T47D (cell line): ENCODE measurements around the gene NPPB.

Experiments
- DNase-seq, 2 experiments: peaks; one replicate each; pipeline versions ENCODE4 v3.0.0 to v3.0.0-alpha.2; 2011 to 2012; ENCODE audit warnings: low read depth in 1 of 2, low spot score in 1 of 2
- JUND ChIP-seq: IDR thresholded peaks from 2 replicates; pipeline ENCODE4 v1.6.1; 2012; ENCODE audit warnings: low read depth
- in situ Hi-C: cut with HindIII; loops from 2 replicates; pipeline ENCODE4 v1.10.0; 2016; ENCODE audit warnings: low sequenced_read_pairs, low pct_unique_long_range_greater_than_20kb

NPPB gene

DNA sequence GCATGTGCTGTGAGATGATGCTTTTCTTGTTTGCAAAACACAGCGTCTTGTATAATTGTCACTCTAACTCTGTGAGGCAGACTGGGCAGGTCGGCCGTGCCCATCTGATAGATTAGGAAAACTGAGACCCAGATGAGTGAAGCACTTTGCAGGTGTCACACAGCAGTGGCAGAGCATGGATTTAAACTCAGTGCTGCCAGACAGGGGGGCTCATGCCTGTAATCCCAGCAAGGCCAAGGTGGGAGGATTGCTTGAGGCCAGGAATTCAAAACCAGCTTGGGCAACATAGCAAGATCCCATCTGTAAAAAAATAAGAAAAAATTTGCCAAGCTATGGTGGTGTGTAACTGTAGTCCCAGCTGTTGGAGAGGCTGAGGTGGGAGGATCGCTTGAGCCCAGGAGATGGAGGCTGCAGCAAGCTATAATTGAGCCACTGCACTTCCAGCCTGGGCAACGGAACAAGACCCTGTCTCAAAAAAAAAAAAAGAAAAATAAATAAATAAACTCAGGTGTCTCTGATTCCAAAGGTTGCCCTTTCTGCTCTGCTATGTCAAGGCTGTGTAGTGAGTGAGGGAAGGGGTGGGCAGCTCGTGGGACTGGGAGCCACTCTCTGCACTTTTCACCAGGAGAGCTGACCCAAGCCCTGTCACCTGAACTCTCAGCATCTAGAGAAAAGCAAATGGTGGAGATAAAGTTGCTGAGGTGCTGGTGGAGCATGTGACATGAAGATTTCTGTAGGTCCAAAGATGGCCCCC lies 32.9 kb upstream of the NPPB start:
- no peak for TF ChIP-seq JUND
- no peak for DNase-seq
- in situ Hi-C loops, result no loop called here

DNA sequence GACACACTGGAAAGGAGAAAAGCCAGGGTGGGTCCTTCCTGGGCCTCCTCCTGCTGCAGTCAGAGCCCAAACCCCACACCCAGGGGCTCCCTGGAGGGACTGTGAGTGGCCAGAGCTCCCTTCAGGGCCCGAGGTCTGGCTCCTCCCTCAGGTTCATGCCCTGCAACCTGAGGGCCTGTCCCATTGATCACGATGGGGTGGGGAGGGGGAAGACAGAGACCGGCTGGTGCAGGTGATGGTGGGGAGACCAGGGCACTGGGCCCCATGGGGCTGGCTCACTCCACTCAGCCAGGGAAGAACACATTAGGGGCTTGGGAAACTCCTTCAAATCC lies 30.1 kb upstream of the NPPB start:
- TF ChIP-seq JUND, result no peak
- no peak for DNase-seq
- in situ Hi-C loops, result no loop called here

DNA sequence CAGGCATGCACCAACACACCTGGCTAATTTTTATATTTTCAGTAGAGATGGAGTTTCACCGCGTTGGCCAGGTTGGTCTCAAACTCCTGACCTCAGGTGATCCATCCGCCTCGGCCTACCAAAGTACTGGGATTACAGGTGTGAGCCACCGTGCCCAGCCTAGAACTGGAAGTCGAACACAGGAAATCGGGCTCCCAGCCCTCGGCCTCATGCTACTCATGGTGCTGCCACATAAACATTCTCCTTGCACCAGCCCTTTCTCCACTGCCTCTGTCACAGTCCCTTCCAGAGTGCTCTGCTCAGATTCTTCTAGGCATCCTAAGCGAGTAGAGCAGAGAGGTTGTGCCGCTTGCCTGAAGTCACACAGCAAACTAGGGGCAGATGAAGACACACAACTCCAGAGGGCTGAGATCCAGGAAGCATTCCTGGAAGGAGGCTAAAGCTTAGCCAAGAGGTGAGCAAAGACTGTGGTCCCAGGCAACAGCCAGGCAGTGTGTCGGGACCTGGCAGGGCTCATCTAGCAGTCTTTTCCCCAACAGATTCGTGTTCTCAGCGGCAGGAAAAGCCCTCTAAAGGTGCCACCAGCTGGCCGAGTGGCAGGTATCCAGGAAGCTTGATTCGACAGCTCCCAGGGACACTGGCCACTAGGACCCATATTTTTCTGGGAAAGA lies 29.6 kb upstream of the NPPB start:
- in situ Hi-C loops, result no loop called here
- DNase-seq, result no peak
- no peak for TF ChIP-seq JUND

DNA sequence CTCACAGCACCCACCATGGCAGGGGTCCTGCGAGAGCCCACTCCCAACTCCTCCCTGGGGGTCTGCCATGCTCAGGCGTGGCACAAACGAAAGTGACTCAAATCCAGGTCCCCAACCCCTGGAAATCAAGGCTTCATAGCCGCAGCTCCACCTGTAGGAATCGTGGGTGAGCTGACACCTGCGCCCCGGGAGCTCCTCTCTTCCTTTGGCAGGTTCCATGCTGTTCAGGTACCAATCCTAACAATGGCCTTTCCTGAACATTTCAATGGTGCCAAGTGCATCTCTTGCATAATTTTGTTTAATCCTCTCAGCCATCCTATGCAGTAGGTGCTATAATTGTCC lies 28.9 kb upstream of the NPPB start:
- TF ChIP-seq JUND, result no peak
- in situ Hi-C loops, result no loop called here
- no peak for DNase-seq

DNA sequence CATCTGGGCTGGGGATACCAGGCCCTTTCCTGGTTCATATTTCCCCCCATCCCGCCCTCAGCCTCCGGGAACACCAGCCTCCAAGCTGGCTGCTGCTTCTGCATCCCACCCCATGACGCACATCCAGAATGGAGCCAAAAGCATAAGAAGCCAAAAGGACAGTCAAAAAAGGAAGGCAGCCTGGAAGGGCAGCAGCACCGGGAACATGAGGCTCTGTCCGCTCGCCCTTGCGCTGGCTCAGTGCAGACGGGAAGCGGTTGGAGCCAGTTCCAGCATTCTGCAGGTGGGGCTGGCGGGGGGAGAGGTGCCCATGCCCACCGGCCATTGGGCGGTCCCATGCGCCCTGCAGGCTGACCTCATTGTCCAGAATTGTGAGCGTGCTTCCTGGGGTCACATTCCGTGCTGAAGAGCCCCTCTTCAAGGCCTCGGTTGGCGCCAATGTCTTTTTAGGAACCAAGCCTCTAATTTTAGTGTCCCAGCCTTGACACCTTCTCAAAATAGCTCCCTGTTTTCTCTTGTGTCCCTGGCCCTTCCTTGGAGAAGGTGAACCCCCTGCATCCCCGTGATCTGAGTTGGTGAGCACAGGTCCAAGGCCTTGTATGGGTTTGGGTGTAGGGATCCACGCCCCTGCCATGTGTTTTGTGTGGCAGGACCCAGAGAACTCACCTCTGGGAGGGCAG lies 28.4 kb upstream of the NPPB start:
- no peak for TF ChIP-seq JUND
- in situ Hi-C loops, result no loop called here
- no peak for DNase-seq

DNA sequence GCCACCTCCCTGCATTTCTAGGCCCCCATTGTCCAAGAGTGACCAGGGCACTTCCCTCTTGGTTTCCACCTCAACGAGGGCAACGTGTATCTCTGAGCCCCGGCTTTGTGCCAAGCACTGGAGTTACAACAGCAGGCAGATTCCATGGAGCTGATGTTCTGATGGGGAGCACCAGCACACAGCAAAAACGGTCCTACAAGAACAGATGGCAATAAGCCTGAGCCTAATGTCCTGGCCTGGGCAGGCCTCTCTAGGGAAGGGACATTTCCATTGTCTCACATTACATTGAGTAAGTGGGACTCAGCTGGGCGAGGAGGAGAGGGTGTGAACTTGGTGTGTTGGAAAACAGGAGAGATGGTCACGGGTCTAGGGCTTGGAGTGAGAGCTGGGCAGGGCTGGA lies 27.2 kb upstream of the NPPB start:
- in situ Hi-C loops, result no loop called here

DNA sequence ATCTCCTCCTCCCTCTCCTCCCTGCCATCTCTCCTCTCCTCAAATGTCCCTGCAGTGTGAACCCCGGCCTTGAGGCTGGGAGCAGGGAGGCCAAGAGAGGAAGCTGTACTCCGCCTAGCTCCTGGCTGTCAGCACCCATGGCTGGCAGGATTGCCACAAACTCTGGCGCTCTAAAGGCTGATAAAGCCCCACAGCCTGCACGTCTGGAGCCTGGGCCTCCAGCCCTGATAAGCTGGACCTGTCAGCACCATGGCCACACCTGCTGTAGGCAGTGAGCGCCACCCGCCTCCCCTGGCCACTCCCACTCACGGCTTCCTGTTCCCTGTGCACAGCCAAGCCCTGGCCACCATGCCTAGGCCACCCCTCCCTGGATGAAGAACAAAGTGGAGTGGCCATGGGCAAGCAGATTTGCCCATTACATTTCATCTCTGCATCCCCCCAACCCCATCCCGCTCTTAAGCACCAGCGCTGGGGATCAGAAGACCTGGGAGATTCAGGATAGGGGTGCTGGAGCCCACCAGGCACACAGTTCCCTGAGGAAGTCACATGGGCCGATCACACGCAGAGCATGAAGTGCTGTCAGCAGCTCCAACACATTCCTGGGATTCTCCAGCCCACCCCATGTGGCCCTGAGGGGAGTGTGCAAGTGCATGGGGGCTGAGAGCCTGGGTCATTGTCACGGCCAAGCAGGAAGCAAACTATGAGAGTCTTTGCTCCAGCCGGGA lies 24.2 kb upstream of the NPPB start:
- no peak for DNase-seq
- in situ Hi-C loops, result no loop called here
- TF ChIP-seq JUND, result no peak

More for the DNA sequence above, 27.2 kb upstream of the NPPB start:
- TF ChIP-seq JUND, result no peak
- DNase-seq, result no peak

DNA sequence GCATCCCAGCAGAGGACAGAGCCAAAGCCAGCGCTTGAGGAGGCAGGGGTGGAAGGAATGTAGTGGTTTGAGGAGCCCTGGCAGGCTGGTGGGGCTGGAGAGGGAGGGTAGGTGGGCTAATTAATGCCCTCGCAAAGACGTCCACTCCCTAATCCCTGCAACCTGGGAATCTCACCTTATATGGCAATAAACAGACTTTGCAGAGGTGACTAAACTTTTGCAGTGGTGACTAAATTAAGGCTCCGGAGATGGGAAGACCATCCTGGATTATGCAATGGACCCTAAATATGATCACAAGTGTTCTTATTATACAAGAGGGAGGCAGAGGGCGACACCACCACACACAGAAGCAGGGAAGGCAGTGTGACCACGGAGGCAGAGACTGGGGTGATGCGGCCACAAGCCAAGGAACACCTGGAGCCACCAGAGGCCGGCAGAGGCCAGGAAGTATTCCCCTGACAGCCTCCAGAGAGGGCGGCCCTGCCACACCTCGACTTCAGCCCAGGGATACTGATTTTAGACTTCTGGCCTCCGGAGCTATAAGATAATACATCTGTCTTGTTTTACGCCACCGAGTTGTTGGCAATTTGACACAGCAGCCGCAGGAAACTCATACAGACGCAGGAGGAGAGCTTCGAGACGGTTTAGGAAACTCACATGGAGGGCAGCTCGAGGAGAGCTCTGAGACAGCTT lies 23.1 kb upstream of the NPPB start:
- in situ Hi-C loops, result no loop called here
- TF ChIP-seq JUND, result no peak
- DNase-seq, result no peak

DNA sequence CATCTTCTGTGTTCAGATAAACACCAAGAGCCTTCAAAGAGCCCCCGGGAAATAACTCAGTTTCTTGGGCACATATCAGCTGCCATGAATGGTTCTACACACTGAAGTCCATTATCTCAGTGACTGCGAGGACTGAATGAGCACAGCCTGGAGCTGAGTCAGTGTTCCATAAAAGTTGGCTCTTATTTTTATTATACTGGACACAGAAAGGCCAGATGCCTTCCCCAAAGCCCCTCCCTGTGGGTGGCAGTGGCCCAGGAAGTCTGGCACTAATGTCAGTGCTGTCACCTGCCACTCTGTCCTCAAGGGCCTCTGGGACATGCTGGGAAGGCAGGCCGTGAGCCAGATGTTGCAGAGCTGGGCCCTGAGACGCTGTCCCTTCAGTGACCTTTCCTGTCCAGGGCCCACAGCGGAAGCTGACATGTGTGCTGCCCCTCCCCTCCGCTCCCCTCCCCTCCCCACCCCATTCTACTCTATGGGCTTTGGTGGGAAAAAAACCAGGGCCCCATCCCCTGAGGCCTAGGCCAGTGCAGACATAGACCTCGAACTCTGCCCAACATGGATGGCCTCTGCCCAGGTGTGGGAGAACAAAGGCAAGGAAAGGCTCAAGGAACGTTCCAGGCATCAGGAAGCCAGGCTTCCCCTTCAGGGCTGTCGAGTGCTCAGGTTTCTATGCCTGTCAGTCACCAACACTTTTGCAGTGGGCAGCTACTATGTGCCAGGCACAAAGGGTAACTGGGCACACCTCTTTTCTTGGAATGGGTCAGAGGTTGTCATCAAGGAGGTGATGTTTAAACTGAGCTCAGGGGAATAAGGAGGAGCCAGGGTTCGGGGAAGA lies 22.4 kb upstream of the NPPB start:
- in situ Hi-C loops, result no loop called here
- TF ChIP-seq JUND, result no peak
- DNase-seq, result no peak

DNA sequence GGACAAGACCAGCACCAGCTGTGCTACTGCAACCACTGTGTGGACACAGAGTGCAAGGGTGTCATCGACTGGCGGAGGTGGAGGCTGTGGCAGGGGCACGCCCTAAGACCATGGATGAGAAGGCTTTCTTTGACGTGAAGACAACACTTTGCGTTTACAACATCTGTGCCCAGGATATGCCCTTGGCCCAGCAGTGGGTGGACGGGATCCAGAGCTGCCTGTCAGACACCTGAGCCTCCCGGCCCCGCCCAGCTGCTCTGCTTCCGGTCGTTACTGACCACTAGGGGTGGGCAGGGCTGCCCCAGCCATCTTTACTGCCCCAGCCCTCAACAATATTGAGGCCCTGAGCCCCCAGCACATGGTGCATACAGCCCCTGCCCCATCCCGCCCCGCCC lies 21.4 kb upstream of the NPPB start:
- TF ChIP-seq JUND, result no peak
- no peak for DNase-seq

DNA sequence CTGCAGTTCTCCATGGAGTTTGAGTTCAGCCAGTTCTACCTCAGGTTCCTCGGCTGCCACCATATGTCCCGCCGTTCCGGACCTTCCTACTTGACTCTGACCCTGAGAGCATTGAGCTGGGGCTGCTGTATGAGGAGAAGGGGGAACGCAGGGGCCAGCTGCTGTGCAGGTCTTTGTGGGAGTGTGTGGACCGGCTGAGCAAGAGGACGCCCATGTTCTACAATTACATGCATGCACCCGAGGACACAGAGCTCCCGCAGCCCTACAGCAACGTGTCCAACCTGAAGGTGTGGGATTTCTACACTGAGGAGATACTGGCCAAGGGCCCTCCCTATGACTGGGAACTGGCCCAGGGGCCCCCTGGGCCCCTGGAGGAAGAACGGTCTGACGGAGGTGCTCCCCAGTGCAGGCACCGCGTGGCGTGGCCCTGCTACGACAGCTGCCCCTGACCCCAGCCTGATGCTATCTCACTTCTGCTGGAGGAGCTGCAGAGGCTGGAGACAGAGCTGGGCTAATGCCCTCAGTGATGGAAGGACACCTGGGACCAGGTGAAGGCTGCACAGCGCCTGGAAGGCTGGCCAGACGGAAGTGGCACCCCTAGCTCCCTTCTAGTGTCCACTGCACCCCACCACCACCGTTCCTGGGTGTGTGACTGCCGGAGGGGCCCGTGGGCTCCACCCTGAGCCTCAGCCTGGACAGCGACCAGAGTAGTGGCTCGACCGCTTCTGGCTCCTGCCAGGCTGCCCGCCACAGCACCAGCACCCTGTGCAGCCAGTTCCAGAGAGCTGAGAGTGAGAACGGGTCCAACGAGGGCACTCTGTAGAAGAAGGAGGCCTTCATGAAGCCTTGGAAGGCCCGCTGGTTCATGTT lies 20.8 kb upstream of the NPPB start:
- in situ Hi-C loops, result no loop called here
- DNase-seq, result no peak
- TF ChIP-seq JUND, result no peak

More for the DNA sequence above, 21.4 kb upstream of the NPPB start:
- in situ Hi-C loops, result no loop called here

DNA sequence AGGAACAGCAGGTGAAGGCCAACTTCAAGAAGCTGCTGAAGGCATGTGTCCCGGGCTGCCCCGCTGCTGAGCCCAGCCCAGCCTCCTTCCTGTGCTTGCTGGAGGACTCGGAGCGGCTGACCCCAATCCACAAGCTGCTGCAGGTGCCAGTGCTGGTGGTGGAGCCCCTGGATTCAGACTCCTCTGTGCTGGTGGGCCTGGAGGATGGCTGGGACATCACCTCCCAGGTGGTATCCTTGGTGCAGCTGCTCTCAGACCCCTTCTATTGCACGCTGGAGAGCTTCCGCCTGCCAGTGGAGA lies 20.1 kb upstream of the NPPB start:
- TF ChIP-seq JUND, result no peak
- in situ Hi-C loops, result no loop called here

More for the DNA sequence above, 20.1 kb upstream of the NPPB start:
- no peak for DNase-seq
